ENCODE results near the gene DENND1A.

DENND1A gene

DNA sequence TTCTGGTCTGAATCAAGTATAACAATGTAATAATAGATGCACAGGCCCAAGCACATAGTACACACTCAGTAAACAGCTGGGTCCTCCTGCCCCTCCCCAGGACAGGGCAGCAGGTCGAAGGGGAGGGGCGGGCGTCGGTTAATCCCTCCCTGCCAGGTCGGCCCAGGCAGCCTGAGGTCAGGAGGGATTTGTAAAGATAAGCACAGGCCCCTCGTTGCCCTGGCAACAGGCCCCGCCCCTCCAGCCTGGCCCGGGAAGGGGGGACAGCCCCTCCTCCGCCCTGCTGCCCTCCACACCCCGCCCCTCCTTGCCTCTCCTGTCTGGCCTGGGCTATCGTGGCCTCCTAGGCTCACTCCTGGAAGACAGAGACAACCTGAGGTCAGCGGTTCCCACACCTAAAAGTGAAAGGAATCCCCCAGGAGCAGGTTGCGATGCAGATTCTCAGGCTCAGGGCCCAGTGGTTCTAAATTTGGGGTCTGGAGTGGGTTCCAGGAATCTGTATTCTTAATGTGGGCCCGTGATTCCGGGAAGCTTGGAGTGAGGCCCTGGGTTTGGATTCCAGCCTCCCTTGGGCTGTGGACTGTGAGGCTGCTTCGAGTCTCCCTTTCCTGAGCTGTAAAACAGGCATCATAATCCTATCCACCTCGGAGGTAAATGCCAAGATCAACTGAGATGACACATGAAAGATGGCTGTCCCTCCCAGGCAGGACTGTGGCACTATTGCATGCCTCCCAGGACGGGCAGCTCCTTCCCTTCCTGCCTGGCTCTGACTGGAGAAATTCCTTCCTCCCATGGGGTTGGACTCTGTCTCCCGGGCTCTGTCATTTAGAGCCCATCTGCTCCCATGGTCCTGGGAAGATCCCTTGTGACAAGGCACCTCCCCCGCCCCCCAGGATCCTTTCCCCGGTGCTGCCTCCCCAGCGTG is 569.5 kb downstream of the DENND1A start:
- peak; percentile 97 for DNase-seq

DNA sequence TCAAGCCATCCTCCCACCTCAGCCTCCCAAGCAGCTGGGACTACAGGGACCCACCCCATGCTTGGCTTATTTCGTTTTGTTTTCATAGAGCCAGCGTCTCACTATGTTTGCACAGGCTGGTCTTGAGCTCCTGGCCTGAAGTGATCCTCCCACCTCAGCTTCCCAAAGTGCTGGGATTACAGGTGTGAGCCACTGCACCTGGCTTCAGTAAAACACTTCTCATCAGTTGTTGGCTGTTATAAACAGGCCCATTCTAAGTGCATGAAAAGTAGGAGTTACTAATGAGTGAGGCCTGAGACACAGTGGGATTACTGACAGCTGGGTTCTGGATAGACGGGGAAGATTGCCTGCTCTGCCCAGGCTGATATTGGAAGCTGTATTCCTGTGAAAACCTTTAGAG is 570.4 kb downstream of the DENND1A start:
- no peak for DNase-seq

DNA sequence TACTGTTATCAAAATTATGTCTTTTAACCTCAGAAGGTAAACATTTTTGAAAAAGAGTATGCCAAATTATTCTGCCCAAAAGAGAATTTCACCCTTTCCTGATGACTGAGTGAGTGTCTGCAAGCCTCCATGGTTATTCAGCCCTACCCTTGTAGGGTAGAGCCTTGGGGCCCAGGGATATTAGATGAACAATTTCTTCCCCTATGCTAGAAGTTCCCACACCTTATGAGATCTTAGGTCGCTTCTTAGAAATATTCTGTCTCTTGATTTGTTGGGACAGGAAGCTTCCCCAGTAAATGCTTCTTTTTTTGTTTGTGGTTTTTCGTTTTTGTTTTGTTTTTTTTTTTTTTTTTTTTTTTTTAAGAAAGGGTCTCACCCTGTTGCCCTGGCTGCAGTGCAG is 570.8 kb downstream of the DENND1A start:
- no peak for DNase-seq

DNA sequence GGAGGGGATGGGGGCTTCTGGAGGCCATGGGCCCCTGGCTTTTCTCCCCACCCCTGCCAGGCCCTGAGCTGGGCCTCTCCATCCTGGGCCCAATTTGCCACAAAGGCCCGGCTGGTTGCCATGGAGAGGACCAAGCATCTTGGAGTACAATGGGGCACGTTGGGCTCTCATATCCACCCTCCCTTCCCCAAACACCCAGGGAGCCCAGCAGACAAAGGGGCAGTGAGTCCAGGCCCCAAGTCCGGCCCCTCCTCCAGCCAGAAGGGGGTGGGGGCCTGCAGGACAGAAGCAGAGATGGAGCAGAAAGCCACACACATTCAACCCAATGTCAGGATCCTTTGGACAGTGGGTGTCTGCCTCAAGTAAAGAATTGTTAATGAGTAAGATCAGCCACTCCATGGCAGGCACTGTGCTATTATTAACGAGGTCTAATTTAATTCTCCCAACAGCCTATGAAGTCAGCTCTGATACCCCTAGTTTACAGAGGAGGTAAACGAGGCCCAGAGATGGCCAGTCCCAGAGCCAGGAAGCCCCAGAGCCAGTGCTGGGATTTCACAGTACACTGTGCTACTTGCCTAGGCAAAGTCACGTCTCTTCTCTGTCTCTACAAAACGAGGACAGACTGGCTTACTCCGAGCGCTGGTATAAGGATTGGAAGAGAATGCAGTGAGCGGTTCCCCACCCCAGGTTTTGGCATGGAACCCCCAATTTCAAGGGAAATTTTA is 571.6 kb downstream of the DENND1A start:
- no peak for DNase-seq

DNA sequence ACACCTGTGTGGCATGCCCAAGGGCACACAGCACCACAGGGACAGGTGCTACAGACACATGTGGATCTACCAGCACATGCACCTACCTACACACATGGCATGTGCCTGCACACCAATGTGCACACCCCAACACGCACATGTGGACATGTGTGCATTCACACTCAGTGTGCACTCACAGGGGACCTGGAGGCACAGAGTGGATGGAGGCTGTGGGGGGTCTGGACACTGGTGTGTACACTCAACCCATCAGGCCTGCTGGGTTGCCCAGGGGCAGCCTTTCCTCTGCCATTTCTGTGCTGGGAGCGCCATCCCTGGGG is 572.2 kb downstream of the DENND1A start:
- no peak for DNase-seq

DNA sequence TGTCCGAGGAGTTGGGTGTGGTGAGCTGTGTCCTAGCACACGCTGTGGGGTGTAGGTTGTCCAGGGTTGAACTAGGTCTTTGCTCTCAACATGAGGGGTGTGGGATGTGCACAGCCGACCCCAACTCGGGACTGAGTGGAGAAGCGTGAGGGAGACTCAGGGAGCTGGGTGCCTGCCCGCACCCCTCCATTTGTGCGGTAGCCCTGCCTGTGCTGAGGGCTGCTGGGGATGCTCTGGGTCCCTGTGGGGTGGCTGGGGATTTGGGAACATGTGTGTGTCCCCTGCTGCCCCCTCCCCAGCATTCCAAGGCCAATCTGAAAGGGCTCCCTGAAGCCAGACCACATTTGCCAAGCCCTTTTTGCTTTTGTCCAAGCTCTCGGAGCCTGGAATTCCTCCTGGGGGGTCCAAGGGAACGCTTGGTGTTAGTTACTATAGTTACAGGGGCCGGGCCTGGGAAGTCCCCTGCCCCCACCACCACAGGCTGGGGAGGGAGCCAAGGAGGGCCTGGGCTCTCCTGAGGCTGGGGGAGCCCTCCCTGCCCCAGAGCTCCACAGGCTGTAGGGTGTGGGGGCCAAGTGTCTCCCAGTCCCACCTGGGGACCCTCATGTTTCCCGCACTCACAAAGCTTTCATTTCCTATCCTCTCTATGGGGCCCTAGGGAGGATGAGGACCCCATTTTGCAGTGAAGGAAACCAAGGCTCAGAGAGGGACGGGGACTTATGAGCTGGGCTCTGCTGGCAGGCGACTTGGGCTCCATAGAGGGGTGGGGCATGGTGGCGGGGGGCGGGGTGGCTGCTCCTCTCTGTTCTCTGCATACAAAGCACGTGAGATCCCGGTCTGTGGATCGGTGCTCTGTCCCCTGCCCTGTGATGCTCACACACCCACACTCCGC is 572.8 kb downstream of the DENND1A start:
- DNase-seq = no peak

DNA sequence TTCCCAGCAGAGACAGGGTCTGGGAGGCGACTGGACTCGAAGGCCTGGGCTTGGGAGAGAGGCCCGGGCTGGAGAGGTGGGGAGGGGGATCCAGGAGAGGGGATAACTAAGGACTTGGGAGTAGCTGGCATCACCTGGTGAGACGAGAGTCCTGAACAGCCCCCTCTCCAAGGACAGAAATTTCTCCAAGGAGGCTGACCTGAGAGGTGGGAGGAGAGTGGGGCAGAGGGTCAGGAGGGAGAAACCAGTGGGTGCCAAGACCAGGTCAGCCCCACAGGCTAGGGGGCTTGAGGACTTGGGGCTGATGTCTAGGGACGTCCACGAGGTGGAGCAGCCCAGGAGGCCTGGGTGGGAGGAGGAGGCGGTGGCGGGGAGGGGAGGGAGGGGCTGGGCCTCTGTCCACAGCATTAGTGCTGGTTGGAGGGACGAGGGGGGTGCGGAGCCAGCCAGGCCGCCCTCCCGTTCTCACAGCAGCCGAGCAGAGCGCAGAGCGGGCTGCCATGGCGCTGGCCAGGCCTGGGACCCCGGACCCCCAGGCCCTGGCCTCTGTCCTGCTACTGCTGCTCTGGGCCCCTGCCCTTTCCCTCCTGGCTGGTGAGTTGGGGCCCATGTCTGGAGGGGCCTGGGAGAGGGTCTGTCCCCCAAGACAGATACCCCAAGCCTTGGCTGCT is 574.0 kb downstream of the DENND1A start, which contains the start of gene CRB2:
CRB2 (plus strand) TSS at position 437 of the 671 bp plus-strand sequence; CDS start at position 501, 64 bp downstream.
- DNase-seq = peak; percentile 49

DNA sequence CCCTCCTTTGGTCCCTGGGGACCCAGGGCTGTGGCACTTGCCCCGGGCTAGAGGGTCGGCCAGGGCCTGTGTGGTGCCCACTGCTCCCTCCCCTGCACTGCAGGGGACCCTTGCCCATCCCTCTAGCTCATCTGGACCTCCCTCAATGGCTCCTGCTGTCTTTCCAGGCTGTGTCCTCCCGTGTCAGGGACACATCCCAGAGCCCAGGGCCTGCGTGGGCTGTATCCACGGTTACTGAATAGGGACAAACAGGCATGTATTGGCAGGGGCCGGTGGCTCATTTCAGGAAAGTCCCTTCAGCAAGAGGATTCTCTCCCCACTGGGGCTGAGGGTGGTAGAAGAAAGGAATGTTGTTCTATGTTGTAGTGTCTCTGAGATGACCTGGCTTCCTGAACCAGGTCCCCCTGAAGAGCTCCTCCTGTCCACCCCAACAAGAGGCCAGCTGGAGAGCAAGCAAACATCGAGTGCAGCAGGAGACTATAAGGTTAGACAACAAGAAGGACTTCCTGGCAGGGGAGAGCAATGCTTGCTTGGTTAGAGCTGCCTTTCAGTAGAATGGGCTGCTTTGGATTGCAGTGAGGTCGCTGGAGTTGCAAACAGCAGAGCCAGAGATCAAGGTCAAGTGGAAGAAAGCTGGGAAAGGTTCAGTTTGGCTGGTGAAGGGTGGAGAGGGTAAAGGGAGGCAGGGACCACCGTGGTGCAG is 575.0 kb downstream of the DENND1A start:
- DNase-seq = no peak

DNA sequence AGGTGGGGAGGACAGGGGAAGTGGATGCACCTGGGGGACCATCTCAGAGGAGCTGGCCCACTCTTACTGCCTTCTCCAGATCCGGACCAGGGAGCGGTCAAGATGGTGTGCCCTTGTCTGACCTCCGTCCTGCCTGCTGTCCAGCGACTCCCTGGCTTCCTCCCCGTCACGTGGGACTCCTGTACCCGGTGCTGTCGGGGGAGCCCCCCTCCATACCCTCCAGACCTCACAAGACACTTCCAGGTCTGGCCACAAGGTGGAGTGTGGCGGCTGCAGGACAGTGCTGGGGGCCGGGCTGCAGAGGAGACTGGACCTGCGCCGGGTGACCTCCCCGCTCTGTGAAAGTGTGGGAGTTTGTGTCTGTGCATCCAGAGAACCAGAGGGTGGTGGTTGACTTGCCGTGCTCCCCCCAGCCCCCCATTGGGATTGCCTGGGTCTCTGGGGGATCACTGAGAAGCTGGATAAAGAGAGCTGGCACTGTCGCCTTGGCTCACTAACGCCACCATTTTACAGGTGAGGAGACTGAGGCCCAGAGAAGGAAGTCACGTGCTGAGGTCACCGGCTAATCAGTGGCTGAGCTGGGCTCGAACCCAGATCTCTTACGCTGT is 575.8 kb downstream of the DENND1A start:
- DNase-seq = peak; percentile 80

DNA sequence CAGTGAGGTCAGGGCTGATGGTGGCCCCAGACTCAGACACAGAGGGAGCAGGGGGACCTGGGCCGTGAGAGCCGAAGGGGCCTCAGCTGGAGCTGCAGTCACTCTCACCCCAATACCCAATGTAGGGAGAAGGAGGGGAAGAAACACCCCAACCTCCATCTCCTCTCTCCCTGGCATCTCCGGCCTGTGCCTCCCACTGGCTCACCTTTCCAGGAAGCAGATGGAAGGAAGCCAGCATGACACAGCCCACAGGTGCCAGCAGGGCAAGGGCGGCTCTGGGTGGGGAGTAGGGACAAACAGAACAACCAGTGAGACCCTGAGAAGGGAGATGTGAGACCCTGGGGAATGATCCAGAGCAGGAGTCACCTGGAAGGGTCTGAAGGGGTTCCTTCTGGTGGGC is 576.9 kb downstream of the DENND1A start:
- no peak for DNase-seq

DNA sequence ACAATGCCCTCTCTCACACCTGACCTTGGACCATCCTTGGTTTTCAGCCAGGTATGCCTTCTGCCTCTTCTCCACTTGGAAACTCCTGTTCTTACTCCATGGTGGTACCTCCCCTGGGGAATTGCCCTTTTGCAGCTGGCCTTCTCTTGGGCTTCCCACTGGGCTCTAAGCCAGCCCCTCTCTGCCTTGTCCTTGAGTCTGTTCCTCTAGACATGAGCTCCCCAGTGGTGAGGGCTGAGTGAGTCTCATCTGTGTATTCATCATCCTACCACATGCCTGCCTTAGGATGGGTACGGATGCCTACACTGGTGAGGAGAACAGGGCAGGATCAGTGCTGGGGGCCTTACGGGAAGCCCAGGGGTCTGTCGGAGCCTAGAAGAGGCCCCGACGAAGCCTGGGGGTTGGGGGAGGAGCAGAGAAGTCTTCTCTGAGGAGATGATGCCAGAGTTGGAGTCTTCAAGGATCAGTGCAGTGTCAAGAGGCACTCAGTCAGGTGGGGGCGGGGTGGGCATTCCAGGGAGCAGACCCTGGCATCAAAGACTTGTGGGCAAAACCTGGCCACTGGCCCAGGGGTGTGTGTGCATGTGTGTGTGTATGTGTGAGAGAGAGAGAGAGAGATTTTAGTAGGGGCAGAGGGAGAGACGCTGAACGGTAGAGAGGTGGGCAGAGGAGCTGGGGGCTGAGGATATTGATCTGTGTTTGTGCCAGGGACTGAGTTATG is 579.2 kb downstream of the DENND1A start:
- DNase-seq = no peak

DNA sequence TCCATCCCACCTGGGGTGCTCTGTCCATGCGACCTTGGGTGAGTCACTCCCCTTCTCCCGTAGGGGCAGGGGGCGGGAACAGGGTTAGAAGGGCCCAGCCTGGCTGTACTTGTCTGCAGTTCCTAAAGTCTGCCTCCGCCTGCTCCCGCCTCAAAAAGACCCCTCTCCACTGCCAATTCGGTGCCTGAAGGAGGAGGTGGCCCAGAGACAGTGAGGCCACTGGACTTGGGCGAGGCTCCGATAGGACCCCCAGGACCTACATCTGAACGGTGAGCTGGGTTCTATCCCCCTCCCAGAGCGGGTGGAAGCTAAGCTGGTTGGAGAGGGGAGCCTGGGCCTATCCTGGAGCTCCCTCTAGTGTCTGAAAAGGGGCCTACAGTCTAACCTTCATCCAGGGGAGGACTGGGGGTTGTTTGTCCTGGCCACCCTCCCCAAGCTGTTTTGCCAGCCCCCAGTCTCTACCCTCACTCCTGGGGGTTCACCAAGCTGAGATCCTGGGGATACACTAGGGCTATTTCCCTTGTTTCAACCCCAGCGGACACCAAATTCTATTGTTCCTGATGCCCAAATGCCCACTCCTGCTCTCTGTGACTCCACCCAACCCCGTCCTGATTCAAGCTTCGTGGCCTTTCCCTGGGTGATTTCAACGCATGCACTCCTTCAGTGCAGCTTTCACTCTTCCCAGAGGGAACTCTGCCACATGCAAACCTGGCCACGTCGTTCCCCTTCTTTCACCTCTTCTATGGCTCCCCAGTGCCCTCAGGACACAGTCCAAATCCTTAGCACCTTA is 580.0 kb downstream of the DENND1A start:
- peak; percentile 85 for DNase-seq

DNA sequence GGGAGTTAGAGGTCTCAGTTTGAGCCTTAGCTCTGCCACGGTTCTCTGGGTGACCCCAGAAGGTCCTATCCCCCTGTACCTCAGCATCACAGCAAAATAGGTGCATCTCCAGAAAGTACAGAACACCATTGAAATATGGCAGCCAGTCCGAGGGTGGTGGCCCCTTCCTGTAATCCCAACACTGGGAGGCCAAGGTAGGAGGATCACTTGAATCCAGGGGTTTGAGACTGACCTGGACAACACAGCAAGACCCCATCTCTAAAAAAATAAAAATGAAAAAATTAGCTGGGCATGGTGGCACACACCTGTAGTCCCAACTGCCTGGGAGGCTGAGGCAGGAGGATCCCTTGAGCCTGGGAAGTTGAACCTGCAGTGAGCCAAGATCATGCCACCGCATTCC is 580.9 kb downstream of the DENND1A start:
- DNase-seq = no peak

DNA sequence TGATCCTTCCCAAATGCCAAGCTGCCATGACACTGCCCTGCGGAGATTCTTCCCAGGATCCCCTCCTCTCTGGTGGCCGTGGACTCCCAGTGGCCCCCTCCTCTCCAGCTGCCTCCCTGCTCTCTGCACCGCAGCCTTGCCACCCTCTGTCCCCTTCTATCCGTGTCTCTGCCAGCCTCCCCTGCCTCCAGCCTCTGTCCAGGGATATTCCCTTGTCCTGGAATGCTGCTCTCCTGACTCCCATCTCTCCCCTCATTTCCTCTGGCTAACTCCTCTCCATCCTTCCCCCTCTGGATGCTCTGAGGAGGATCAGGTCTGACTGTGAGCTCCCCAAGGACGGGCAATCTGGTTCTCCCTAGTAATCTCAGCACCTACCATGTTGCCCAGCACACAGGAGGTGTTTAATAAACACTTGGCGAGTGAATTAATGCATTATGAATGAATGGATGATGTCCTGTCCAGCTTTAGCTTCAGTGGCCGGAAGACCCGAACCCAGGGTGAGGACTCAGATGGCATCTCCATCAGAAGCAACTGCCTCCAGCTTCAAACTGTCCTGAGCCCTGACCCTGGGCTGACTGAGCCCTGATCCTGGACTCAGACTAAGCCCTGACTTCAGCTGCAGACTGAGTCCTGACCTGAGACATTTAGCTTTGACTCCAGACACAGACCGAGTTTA is 581.5 kb downstream of the DENND1A start:
- no peak for DNase-seq

DNA sequence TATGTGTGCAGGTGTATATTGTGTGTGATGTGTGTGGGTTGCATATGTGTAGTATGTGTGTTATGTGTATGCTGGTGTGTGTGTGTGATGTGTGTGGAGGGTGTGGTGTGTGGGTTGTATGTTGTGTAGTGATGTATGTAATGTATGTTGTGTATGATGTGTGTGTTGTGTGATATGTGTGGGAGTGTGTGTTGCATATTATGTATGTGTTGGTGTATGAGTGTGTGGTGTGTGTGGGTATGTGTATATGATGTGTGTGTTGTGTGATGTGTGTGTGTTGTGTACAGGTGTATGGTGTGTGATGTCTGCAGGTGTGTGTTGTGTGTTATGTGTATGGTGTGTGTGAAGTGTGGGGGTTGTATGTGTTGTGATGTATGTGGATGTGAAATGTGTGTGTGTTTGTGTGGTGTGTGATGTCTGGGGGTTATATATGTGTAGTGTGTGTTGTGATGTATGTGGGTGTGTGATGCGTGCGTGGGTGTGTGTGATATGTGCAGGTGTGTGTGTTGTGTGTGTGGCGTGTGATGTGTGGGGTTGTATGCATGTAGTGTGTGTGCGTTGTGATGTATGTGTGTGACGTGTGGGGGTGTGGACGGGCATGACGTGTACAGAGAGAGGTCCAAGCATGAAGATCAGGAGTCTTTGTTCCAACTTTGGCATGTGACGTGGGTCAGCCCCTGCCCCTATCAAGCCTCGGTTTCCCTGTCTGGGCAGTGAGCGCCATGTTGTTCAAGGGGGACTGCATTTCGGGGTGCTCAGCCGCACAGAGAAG is 582.5 kb downstream of the DENND1A start:
- no peak for DNase-seq

DNA sequence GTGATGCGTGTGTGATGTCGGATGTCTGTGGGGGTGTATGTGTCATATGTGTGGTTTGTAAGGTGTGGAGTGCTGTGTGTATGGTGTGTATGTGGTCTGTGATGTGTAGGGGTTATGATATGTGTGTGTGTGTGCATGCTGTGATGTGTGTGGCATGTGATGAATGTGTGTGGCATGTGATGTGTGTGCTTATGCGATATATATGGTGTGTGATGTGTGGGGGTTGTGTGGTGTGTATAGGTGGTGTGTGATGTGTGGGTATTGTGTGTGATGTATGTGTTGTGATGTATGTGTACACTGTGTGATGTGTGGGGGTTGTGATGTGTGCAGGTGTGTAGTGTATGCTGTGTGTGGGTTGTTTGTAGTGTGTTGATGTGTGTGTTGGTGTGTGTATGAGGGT is 583.1 kb downstream of the DENND1A start:
- DNase-seq = no peak

DNA sequence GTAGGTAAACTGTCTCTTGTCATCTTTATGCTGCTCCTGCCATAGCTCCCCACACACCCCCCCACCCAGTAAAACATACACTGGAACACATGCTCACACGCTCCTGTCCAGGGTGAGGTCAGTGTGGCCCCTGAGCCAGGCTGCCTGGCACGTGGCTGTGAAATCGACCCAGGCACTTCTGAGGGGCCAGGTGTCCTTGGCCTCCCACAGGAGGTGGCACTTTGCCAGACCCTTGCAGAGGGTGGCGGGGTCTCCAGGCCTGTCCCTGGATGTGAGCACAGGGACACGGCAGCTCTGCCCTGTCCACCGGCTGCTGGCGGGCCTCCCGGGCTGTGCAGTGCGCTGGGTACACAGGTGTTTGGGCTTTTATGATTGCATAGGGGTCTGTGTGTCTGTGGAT is 583.9 kb downstream of the DENND1A start:
- no peak for DNase-seq

DNA sequence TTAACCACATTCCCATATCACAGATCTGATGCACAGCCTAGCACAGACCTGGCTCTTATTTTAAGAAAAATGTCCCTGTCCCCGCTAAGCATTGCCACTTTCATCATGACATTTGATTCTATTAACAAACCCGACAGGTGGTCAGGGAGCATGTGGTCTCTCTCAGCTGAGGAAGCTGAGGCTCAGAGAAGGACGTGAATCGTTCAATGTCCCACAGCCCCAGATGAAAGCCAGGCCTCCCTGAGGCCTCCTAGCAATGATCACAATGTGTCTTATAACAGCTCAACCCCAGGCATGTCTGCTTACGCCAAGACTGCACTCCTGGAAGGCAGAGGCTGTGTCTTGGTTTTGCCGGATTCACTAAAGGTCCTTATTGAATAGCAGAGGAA is 584.4 kb downstream of the DENND1A start:
- DNase-seq = no peak
